Measurements from ENCODE around the gene NAA15. TPM values are rescaled to one million over a fixed set of nuclear protein-coding genes. Genes with fewer than 3 reads are reported as not detected.

Gene NAA15
- polyA plus RNA-seq, 1 of the 3 experiments (the other 2 are of a cell fraction), result 7.1 TPM

DNA sequence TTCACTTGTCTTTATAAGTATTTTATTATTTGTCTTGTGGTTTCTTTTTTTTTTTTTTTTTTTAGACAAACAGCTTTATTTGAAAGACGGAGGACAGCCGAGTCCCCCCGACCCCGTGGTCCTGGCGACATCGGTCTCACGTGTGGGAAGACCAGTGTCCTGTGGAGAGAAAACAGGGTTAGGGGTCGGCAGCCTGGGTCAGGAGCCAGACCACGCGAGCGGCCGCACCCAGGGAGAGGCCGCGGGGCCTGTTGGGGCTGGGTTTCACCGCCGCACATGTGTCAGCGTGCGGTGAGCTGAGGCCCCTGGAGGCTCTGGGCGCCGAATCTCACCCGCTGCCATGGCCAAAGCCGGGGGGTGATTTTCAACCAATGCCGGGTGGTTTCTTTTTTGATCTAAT is 134.8 kb downstream of the NAA15 start:
- no peaks in the 10 kb centered on the region for H3K27me3 ChIP-seq (ENCODE audit: insufficient read depth)
- no peaks in the 10 kb centered on the region for H3K9me2 ChIP-seq
- H3K36me3 ChIP-seq (replicated peaks in 1 of 2; ENCODE audit: control insufficient read depth in 1 of 2, insufficient read depth in 2 of 2, low read length in 1 of 2), result peaks cover 0 to 17% of the 10 kb centered on the region in 2 experiments
- no peaks in the 10 kb centered on the region for H3K4me1 ChIP-seq (ENCODE audit: control insufficient read depth in 1 of 2, insufficient read depth in 2 of 2, low read depth in 1 of 2, low read length in 1 of 2)
- no peaks in the 10 kb centered on the region for H3K79me2 ChIP-seq (ENCODE audit: insufficient read depth)
- H4K20me1 ChIP-seq (ENCODE audit: insufficient read depth), result no peaks in the 10 kb centered on the region
- H3K4me3 ChIP-seq (ENCODE audit: low read depth in 2 of 2, low read length in 1 of 2), result no peak overlapping the region
- TF ChIP-seq TAF1 (IDR thresholded peaks at IDR 0.05; ENCODE audit: borderline replicate concordance, low read depth, low read length), result no peak
- TF ChIP-seq NFIC (IDR thresholded peaks at IDR 0.05; ENCODE audit: borderline replicate concordance), result no peak
- TF ChIP-seq TEAD4 (IDR thresholded peaks at IDR 0.05; ENCODE audit: borderline replicate concordance, insufficient read depth), result no peak
- TF ChIP-seq, protein P1, sequence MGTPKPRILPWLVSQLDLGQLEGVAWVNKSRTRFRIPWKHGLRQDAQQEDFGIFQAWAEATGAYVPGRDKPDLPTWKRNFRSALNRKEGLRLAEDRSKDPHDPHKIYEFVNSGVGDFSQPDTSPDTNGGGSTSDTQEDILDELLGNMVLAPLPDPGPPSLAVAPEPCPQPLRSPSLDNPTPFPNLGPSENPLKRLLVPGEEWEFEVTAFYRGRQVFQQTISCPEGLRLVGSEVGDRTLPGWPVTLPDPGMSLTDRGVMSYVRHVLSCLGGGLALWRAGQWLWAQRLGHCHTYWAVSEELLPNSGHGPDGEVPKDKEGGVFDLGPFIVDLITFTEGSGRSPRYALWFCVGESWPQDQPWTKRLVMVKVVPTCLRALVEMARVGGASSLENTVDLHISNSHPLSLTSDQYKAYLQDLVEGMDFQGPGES (IDR thresholded peaks at IDR 0.05; ENCODE audit: low read depth, low read length), result no peak
- TF ChIP-seq GABPA (IDR thresholded peaks at IDR 0.05; ENCODE audit: low read depth), result no peak
- TF ChIP-seq EP300 (IDR thresholded peaks at IDR 0.05; ENCODE audit: borderline replicate concordance in 1 of 2, low read depth in 1 of 2, low read length in 1 of 2), result no peak
- TF ChIP-seq RXRA (IDR thresholded peaks at IDR 0.05; ENCODE audit: borderline replicate concordance, low read depth), result no peak
- no peak for TF ChIP-seq NRF1 (IDR thresholded peaks at IDR 0.05; ENCODE audit: low read depth, low read length)
- no peak for TF ChIP-seq SIN3A (IDR thresholded peaks at IDR 0.05; ENCODE audit: borderline replicate concordance, low read depth, low read length)
- no peak for TF ChIP-seq EZH2phosphoT487 (IDR thresholded peaks at IDR 0.05; ENCODE audit: borderline replicate concordance, low read depth)
- TF ChIP-seq, protein P2, sequence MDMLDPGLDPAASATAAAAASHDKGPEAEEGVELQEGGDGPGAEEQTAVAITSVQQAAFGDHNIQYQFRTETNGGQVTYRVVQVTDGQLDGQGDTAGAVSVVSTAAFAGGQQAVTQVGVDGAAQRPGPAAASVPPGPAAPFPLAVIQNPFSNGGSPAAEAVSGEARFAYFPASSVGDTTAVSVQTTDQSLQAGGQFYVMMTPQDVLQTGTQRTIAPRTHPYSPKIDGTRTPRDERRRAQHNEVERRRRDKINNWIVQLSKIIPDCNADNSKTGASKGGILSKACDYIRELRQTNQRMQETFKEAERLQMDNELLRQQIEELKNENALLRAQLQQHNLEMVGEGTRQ (IDR thresholded peaks at IDR 0.05; ENCODE audit: borderline replicate concordance, low read depth, low read length), result no peak
- no peak for TF ChIP-seq USF1 (IDR thresholded peaks at IDR 0.05; ENCODE audit: borderline replicate concordance, low read depth)
- TF ChIP-seq SMC3 (IDR thresholded peaks at IDR 0.05; ENCODE audit: low read depth, low read length), result no peak
- TF ChIP-seq RFX5 (IDR thresholded peaks at IDR 0.05; ENCODE audit: low read length), result no peak
- TF ChIP-seq, protein P3, sequence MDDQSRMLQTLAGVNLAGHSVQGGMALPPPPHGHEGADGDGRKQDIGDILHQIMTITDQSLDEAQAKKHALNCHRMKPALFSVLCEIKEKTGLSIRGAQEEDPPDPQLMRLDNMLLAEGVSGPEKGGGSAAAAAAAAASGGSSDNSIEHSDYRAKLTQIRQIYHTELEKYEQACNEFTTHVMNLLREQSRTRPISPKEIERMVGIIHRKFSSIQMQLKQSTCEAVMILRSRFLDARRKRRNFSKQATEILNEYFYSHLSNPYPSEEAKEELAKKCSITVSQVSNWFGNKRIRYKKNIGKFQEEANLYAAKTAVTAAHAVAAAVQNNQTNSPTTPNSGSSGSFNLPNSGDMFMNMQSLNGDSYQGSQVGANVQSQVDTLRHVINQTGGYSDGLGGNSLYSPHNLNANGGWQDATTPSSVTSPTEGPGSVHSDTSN (IDR thresholded peaks at IDR 0.05), result no peak
- no peak for TF ChIP-seq MEF2A (IDR thresholded peaks at IDR 0.05; ENCODE audit: borderline replicate concordance, low read depth)
- no peak for TF ChIP-seq FOXM1 (IDR thresholded peaks at IDR 0.05; ENCODE audit: low read depth)
- TF ChIP-seq YY1 (IDR thresholded peaks at IDR 0.05; ENCODE audit: low read depth), result no peak
- no peak overlapping the region for H3K4me2 ChIP-seq
- POLR2A ChIA-PET, result no interaction called here
- CTCF ChIA-PET, result interaction anchor here (1.0 kb wide), 1 partner anchor 8 kb away, joined by 3 read pairs; no protein-coding TSS in a partner anchor
- no peak for DNase-seq
- peaks cover 16% of the 10 kb centered on the region for H3K9me3 ChIP-seq
- 96% methylated on average over 14 of the region's 23 CpGs for WGBS (ENCODE audit: low lambda C conversion rate)
- no peak overlapping the region for H3K27ac ChIP-seq (ENCODE audit: low read depth in 2 of 2, low read length in 1 of 2)
- H3K9ac ChIP-seq, result no peak overlapping the region
- H3F3A ChIP-seq (replicated peaks; ENCODE audit: insufficient read depth), result no peaks in the 10 kb centered on the region
- no peak overlapping the region for H2AFZ ChIP-seq (ENCODE audit: low read depth)

Measured in SK-N-SH (cell line).